DND-41 (cell line): ENCODE data around the gene MDFI.

Experiments
- ATAC-seq: fragments of 200-7000 bp; cut with Tn5 transposase; 3 replicates; pipeline ENCODE4 v1.9.1; 2021; ENCODE audit warnings: low read depth; ENCODE audit not compliant: insufficient read depth
- DNase-seq: peaks from one replicate; pipeline ENCODE4 v3.0.0-alpha.2; 2020
- H2AFZ ChIP-seq: 2 replicates; pipeline ENCODE4 v1.6.0; 2012; ENCODE audit warnings: low read depth, low read length
- H3K27ac ChIP-seq: 2 replicates; pipeline ENCODE4 v1.5.1; 2012; ENCODE audit warnings: low read length, inconsistent platforms
- H3K27me3 ChIP-seq: fragments of 200-600 bp; sonication (generic); 2 replicates; pipeline ENCODE4 v1.6.0; 2012; ENCODE audit warnings: low read length, mild to moderate bottlenecking, inconsistent platforms; ENCODE audit not compliant: insufficient read depth, poor library complexity
- H3K36me3 ChIP-seq: 2 replicates; pipeline ENCODE4 v1.5.1; 2012; ENCODE audit warnings: low read length, inconsistent platforms; ENCODE audit not compliant: insufficient read depth
- H3K4me1 ChIP-seq: 2 replicates; pipeline ENCODE4 v1.5.1; 2012; ENCODE audit warnings: mild to moderate bottlenecking, low read length; ENCODE audit not compliant: insufficient read depth
- H3K4me2 ChIP-seq: 2 replicates; pipeline ENCODE4 v1.6.0; 2012; ENCODE audit warnings: mild to moderate bottlenecking, moderate library complexity, low read length, inconsistent platforms; ENCODE audit not compliant: insufficient read depth
- H3K4me3 ChIP-seq, 2 experiments: fragments of 200-600 bp in 1 of 2; shearing (Covaris generic) in 1 of 2; 2 replicates each; pipeline ENCODE4 v1.5.1; 2012 to 2016; ENCODE audit warnings: inconsistent platforms in 2 of 2, low read length in 2 of 2, mild to moderate bottlenecking in 2 of 2, low read depth in 1 of 2, moderate library complexity in 1 of 2
- H3K79me2 ChIP-seq: 2 replicates; pipeline ENCODE4 v1.6.0; 2012; ENCODE audit warnings: low read length, inconsistent platforms; ENCODE audit not compliant: insufficient read depth
- H3K9ac ChIP-seq: 2 replicates; pipeline ENCODE4 v1.6.0; 2012; ENCODE audit warnings: low read depth, mild to moderate bottlenecking, inconsistent platforms, low read length, moderate library complexity
- H3K9me3 ChIP-seq: 2 replicates; pipeline ENCODE4 v1.5.1; 2012; ENCODE audit warnings: low read length, moderate library complexity, mild to moderate bottlenecking, inconsistent platforms; ENCODE audit not compliant: insufficient read depth, severe bottlenecking
- H4K20me1 ChIP-seq: 2 replicates; pipeline ENCODE4 v1.6.0; 2012; ENCODE audit warnings: low read length; ENCODE audit not compliant: insufficient read depth
- CTCF ChIP-seq: IDR thresholded peaks from 2 replicates; pipeline ENCODE4 v1.5.1; 2012; ENCODE audit warnings: borderline replicate concordance, low read length, moderate library complexity, mild to moderate bottlenecking; ENCODE audit not compliant: poor library complexity, severe bottlenecking; ENCODE audit errors: extremely low read depth
- EZH2 ChIP-seq: IDR thresholded peaks from 3 replicates; pipeline ENCODE4 v1.6.1; 2012; ENCODE audit warnings: borderline replicate concordance, low read depth, mild to moderate bottlenecking, moderate library complexity, low read length, inconsistent platforms; ENCODE audit not compliant: severe bottlenecking

MDFI gene

DNA sequence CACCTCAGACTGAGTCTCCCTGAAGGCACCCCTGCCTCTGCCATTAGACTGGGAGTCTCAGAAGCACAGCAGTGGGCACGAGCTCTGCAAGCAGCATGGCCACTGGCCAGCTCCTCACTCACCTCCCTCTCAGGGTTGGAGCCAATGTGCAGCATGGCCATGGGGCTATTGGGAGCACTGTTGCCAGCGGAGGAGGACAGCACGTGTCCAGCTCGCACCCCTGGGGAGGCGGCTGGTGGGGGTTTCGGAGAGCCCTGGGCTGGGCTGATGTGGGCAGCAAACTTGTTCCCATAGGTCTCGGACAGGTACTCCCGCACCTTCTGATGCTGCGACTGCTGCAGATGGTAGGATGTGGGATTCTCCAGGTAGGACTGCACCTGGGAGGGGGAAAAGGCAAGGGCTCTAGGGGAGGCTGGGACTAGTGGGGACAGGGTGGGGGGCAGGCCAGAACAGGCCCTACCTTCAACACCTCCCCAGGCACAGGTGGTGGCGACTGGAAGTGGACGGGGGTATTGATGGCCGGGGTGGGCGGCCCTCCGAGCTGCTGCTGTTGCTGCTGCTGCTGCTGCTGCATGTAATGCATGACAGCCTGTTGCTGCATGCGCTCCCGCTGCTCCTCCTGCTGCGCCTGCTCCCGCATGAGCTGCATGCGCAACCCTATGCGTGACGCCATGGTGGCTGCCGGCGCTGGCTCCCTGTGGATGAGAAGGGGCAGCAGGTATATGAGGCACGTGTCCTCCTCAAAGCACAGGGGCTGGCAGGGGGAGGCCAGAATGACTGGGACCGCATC is 52.5 kb downstream of the MDFI start:
- Histone ChIP-seq H4K20me1 (peaks cover 5% of the 10 kb centered on the region; the same call in 1 of the 2 replicates), H3K27ac (no peak overlapping the region), H3K27me3 (no peaks in the 10 kb centered on the region)

GRCh38 chr6:41691426-41692079 is 53.3 kb downstream of the MDFI start:
- Histone ChIP-seq H3K9me3 (no peaks in the 10 kb centered on the region), H3K4me1 (no peaks in the 10 kb centered on the region), H3K4me3 (no peak overlapping the region), H3K36me3 (0 out of 2 replicates have a peak, but pooled peaks cover 3% of the 10 kb centered on the region), H3K27ac (no peak overlapping the region), H3K79me2 (no peaks in the 10 kb centered on the region), H3K9ac (no peak overlapping the region), H2AFZ (no peak overlapping the region), H3K27me3 (no peaks in the 10 kb centered on the region), H4K20me1 (peaks cover 5% of the 10 kb centered on the region; the same call in 1 of the 2 replicates), H3K4me2 (no peak overlapping the region)
- no peak for ATAC-seq
- no peak for TF ChIP-seq EZH2
- no peak for TF ChIP-seq CTCF
- DNase-seq: no peak

More for the DNA sequence above, 52.5 kb downstream of the MDFI start:
- Histone ChIP-seq H3K36me3 (peaks cover 6% of the 10 kb centered on the region; the same call in 1 of the 2 replicates), H2AFZ (no peak overlapping the region), H3K9me3 (no peaks in the 10 kb centered on the region), H3K4me2 (no peak overlapping the region), H3K4me3 (no peak overlapping the region), H3K79me2 (no peaks in the 10 kb centered on the region), H3K9ac (no peak overlapping the region), H3K4me1 (no peaks in the 10 kb centered on the region)
- ATAC-seq (no peak), DNase-seq (no peak)
- TF ChIP-seq CTCF (no peak), EZH2 (no peak)

- Histone ChIP-seq H3K27ac (no peak overlapping the region), H3K9me3 (no peaks in the 10 kb centered on the region), H3K79me2 (no peaks in the 10 kb centered on the region), H3K4me2 (no peak overlapping the region), H3K4me1 (no peaks in the 10 kb centered on the region), H4K20me1 (peaks cover 5% of the 10 kb centered on the region; the same call in 1 of the 2 replicates), H3K36me3 (0 out of 2 replicates have a peak, but pooled peaks cover 3% of the 10 kb centered on the region), H3K4me3 (no peak overlapping the region), H3K27me3 (no peaks in the 10 kb centered on the region), H3K9ac (no peak overlapping the region), H2AFZ (no peak overlapping the region)
- no peak for DNase-seq
- no peak for ATAC-seq
- TF ChIP-seq EZH2 (no peak), CTCF (no peak)
Observed at GRCh38 chr6:41692080-41692675, 53.9 kb downstream of the MDFI start.
